NCI-H146 (cell line): ENCODE measurements around the gene MAGEC2.

Source experiments
- DNase-seq: peaks from one replicate; lab custom pipeline; 2025; lab: John Stamatoyannopoulos, UW

The MAGEC2 gene

GRCh38 chrX:142204522-142205433, at the start of gene MAGEC2:
Gene MAGEC2, minus strand, starts transcription at chrX:142205290. Its CDS starts 1,303 bp downstream, at chrX:142203987.
- peak; percentile 86 for DNase-seq

- DNase-seq = no peak
These were observed 46.6 kb upstream of the MAGEC2 start for GRCh38 chrX:142251680-142252079.

GRCh38 chrX:142251202-142251601, 46.1 kb upstream of the MAGEC2 start:
- DNase-seq = no peak

GRCh38 chrX:142250502-142250901, 45.4 kb upstream of the MAGEC2 start:
- DNase-seq = no peak

GRCh38 chrX:142249721-142250120, 44.6 kb upstream of the MAGEC2 start:
- no peak for DNase-seq

- no peak for DNase-seq
These were observed 39.5 kb upstream of the MAGEC2 start for GRCh38 chrX:142244568-142244967.

GRCh38 chrX:142238536-142238935, 33.4 kb upstream of the MAGEC2 start:
- DNase-seq = no peak

- no peak for DNase-seq
These were observed 28.3 kb upstream of the MAGEC2 start for GRCh38 chrX:142233400-142233799.

- no peak for DNase-seq
These were observed 9.0 kb upstream of the MAGEC2 start for GRCh38 chrX:142214081-142214480.

- no peak for DNase-seq
These were observed 4.0 kb downstream of the MAGEC2 start for GRCh38 chrX:142201113-142201512.

GRCh38 chrX:142186103-142186502, 19.0 kb downstream of the MAGEC2 start:
- DNase-seq = no peak

GRCh38 chrX:142184756-142185602, 20.1 kb downstream of the MAGEC2 start:
- no peak for DNase-seq

GRCh38 chrX:142156567-142156966, 48.5 kb downstream of the MAGEC2 start:
- DNase-seq = peak; percentile 74
